GM12875 (cell line): ENCODE results near the gene RO60.

Experiments used
- H3K4me3 ChIP-seq: one replicate; pipeline ENCODE4 v1.5.1; 2011; ENCODE audit warnings: low read depth, low read length, control low read depth
- CTCF ChIP-seq: IDR thresholded peaks from 2 replicates; pipeline ENCODE4 v1.5.1; 2011; ENCODE audit warnings: low read depth, mild to moderate bottlenecking, control low read depth, inconsistent platforms, low read length, moderate library complexity, borderline replicate concordance; ENCODE audit not compliant: insufficient read depth

RO60 gene

GRCh38 chr1:193060938-193061337 lies 1.5 kb downstream of the RO60 start:
- peak overlapping the region; percentile 18 for H3K4me3 ChIP-seq
- no peak for TF ChIP-seq CTCF

- H3K4me3 ChIP-seq: no peak overlapping the region
- TF ChIP-seq CTCF: no peak
Observed at GRCh38 chr1:193062698-193063463, 3.5 kb downstream of the RO60 start.

GRCh38 chr1:193065954-193066353 lies 6.5 kb downstream of the RO60 start:
- H3K4me3 ChIP-seq: no peak overlapping the region
- TF ChIP-seq CTCF: no peak

- no peak for TF ChIP-seq CTCF
- H3K4me3 ChIP-seq: no peak overlapping the region
Observed at GRCh38 chr1:193066606-193067005, 7.2 kb downstream of the RO60 start.

GRCh38 chr1:193068013-193068412 lies 8.6 kb downstream of the RO60 start:
- TF ChIP-seq CTCF: no peak
- no peak overlapping the region for H3K4me3 ChIP-seq

GRCh38 chr1:193069748-193070385 lies 10.5 kb downstream of the RO60 start:
- no peak overlapping the region for H3K4me3 ChIP-seq
- TF ChIP-seq CTCF: peak; percentile 49; the same call in 1 of the 2 replicates

GRCh38 chr1:193070386-193070753 lies 11.0 kb downstream of the RO60 start:
- H3K4me3 ChIP-seq: no peak overlapping the region
- TF ChIP-seq CTCF: no peak
